GM12892 (cell line): ENCODE data around the gene NACAD.

Experiments
- POLR2A ChIP-seq: IDR thresholded peaks from 2 replicates; pipeline ENCODE4 v1.6.1; 2011; ENCODE audit warnings: low read depth, low read length, control low read depth
- POLR2AphosphoS5 ChIP-seq: IDR thresholded peaks from 2 replicates; pipeline ENCODE4 v1.6.1; 2011; ENCODE audit warnings: low read depth, low read length, control low read depth

DNA sequence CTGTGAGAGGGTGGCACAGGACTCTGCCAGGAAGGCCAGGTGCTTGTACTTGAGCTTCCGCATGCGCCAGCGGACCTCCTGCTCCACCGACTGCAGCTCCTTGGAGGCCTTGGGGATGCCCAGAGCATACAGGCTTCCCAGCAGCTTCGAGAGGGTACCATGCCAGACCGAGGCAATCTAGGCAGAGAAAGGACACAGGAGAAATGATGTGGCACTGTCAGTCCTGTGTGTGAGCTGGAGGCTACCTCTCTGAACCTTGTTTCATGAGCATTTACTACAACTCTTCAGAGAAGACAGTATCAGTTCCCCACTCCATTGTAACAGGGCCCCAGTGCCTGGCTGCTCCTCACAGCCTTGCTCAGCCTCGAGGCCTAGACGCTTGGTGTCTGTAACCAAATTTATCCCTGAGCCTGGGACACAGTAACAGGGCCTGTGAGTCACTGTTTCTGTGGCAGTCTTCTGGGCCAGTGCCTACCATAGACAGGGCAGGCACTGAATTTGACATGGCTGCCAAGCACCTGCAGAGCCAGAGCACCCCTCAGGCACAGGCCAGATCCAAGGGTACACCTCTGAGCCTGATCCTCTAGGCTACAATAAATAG lies 16.9 kb upstream of the NACAD start:
- TF ChIP-seq POLR2AphosphoS5 (no peak), POLR2A (no peak)
